GM15510 (cell line): ENCODE measurements around the gene TBC1D12.

Experiments
- POLR2A ChIP-seq: IDR thresholded peaks from 3 replicates; pipeline ENCODE4 v1.6.1; 2011; ENCODE audit warnings: borderline replicate concordance; ENCODE audit not compliant: insufficient read length; ENCODE audit errors: extremely low read depth

The TBC1D12 gene

DNA sequence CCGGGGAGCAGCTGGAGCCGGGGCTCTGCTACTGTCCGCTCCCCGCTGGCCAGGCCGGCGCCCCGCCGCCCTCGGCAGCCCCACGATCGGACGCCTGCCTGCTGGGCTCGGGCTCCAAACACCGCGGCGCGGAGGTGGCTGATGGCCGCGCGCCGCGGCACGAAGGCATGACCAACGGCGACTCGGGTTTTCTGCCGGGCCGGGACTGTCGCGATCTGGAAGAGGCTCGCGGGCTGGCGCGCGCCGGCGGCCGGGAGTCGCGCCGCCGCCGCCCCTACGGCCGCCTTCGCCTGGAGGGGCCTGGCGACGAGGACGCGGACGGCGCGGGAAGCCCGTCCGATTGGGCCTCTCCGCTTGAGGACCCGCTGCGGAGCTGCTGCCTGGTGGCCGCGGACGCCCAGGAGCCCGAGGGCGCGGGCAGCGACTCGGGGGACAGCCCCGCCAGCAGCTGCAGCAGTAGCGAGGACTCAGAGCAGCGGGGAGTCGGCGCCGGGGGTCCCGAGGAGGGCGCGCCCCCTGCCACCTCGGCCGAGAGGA is 570 bp downstream of the TBC1D12 start:
- no peak for TF ChIP-seq POLR2A

DNA sequence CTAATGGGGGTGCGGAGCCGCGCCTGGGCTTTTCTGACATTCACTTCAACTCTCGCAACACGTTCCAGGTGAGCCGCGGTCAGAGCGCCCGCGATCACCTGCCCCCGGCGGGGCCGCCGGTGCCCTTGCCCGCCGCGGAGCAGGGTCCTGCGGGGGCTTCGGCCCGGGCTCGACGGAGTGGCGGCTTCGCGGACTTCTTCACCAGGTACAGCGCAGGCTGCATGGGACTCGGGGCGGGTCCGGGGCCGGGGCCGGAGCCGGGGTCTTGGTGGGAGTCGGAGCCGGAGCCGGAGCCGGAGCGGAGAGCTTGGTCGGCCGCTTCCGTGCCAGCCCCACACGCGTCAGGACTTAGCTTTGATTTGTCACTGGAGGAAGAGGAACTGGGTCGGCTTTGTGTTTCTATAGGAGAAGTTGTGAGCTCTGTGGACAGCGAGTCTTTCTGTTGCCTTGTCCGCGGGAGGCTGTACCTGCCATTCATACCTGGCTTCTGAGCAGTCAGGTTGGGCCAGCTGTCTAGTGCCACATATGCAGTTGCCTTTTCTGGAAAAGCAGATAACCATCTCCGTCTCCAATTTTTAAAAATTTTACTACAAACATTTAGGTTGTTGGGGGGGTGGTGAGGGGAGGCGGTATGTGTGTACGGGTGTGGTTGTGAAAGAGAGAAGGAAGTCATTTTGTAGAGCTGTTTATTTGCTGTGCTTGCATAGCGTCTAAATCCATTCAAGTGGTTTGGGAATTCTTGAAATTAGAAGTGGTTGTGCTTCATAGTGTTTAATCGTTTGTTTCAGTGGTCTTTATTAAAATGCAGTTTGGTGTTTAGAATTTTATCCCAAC is 1.3 kb downstream of the TBC1D12 start:
- TF ChIP-seq POLR2A: peak; percentile 40

DNA sequence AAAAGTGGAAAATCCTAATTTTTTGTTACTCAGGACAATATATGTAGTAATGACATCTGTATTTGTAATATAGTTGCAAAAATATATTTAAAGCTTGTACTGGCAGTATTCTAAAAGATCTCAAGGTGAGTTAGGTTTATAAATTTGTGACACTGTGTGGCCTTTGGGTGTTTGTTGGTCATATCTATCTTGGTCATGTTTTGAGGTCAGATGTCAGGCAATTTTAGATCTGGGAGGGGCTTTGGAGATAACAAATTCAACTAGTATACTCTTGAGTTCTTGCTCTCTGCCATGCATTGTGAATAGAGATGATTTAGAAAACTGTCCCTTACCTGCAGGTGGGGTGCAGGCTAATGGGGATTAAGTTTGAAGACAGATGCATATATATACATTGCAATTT is 3.1 kb downstream of the TBC1D12 start:
- TF ChIP-seq POLR2A: no peak

DNA sequence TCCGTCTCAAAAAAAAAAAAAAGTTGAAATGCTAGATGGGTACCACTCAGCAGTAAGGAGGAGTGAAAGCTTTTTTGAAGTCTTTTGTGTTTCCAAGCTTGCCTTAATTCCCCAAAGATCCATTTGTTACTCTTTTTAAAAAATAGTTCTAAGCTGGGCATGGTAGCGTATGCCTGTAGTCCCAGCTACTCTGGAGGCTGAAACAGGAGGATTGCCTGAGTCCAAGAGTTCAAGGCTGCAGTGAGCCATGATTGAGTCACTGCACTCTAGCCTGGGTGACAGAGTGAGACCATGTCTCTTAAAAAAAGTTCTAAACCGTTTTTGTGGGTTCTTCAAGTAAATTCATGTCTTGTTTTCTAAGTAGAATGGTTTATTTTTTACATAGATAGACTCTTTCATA is 5.3 kb downstream of the TBC1D12 start:
- no peak for TF ChIP-seq POLR2A

DNA sequence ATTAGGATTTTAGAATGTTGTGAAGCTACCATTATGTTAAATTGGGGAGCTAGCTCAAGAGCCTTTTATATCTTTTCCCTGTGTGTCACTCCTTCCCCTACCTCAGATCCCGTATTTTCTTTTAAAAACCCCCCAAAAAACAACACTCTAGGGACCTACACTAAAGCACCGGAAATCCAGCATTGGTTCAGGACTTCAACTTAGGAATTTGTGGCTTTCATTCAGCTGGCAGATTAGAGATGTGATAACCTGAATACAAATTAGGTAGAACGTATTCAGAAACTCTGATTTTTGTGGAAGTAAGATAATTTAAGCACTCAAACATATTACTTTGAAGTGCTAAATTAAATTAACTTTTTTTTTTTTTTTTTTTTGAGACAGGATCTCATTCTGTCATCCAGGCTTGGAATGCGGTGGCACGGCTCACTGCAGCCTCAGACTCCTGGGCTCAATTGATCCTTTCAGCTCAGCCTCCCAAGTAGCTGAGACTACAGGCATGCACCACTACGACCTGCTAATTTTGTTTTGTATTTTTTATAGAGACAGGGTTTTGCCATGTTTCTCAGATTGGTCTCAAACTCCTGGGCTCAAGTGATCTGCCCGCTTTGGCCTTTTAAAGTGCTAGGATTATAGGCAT is 6.8 kb downstream of the TBC1D12 start:
- TF ChIP-seq POLR2A: no peak

DNA sequence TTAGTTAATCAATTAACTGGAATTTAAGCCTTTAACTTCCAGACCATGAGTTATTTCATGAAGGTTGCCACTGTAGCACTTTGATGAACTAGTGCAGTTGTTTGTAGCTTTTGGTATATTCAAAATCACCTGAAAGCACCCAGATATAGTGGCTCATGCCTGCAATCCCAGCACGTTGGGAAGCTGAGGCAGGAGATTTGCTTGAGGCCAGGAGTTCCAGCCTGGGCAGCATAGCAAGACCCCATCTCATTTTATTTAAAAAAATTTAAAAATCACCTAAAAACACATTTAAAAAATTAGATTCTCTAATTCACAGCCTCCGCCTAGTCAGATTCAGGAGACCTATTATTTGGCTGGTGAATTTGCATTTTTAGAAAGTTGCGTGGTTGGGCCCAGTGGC is 9.0 kb downstream of the TBC1D12 start:
- no peak for TF ChIP-seq POLR2A

DNA sequence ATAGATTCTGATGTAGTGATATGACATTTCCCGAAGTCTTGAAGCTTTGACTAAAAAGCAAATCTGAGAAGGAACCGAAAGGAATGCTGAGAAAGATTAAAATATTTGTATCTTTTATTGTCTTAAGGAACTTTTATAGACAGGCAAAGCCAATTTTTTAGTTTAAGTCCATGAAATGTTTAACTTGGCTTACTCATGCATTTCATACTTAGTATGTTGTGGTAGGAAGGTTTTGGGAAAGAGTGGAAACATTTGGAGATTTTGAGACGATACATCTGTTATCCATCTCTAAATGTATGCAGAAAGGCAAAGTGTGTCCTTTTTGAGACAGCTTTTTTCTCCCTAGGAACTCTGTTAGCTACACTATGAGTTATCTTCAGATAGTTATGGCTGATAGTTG is 10.1 kb downstream of the TBC1D12 start:
- TF ChIP-seq POLR2A: no peak

DNA sequence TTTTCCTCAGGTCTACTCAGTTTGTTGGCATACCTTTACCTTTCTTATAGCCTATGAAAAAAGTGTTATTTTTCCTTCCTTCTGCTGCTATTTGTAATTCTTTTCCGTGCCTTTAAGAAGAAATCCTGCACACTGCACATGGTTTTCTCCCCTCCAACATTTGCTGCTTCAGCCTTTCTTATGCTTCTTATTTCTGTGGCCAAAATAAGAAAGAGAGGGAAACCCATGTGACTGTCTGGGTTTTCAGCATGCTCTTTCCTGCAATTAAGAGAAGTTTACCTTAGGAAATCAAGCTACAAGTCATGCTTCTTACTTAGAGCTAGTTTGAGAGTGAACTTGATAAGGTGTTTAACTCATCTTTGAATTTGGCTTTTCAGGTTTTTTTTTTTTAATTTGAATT is 11.0 kb downstream of the TBC1D12 start:
- no peak for TF ChIP-seq POLR2A

DNA sequence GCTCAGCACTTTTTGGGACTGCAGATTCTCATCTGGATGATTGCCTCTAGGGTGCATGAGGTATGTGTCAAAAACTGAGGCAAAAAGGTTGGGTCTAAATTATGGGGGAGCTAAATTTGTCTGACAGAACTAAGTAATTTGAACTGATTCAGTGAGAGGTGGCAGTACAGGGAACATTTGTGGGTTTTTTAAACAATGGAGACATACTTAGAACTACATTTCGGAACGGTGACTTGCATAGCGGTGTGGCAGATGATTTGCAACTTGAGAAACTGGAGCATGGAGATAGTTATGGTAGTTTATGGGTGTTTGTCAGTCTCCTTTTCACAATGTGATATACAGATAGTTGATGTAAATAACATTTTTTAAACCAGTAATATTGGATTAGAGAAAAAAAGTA is 14.6 kb downstream of the TBC1D12 start:
- TF ChIP-seq POLR2A: no peak

DNA sequence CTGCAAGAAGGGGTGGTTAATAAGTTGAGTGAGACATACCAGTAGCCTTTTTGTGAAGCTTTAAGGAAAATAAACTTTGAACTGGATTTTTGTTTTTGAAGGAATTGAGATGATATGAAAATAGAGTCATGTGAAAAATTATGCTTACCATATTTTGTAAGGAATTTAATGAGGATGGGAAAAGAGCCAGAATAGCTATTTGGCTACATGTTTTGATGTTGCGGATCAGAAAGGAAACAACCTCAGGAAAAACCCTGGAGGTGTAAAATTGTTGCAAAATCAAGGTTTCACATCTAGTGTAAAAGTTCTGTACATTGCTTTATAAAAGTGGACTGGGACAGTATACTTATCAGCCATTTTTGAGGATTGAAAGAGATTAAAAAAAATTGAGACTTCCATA is 15.0 kb downstream of the TBC1D12 start:
- no peak for TF ChIP-seq POLR2A

DNA sequence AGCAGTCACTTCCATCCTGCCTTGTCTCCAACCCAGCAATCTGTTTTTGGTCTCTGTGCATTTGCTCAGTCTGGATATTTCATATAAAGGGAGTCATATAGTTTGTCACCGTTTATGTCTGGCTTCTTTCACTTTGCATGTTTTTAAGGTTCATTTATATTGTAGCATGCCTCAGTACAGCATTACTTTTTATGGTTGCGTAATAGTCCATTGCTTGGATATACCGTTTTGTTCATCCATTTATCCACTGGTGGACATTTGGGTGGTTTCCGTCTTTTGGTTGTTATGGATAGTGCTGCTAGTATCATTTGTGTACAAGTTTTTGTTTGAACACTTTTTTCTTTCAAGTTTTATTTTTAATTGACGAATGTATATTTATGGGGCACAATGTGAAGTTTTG is 18.2 kb downstream of the TBC1D12 start:
- TF ChIP-seq POLR2A: no peak

DNA sequence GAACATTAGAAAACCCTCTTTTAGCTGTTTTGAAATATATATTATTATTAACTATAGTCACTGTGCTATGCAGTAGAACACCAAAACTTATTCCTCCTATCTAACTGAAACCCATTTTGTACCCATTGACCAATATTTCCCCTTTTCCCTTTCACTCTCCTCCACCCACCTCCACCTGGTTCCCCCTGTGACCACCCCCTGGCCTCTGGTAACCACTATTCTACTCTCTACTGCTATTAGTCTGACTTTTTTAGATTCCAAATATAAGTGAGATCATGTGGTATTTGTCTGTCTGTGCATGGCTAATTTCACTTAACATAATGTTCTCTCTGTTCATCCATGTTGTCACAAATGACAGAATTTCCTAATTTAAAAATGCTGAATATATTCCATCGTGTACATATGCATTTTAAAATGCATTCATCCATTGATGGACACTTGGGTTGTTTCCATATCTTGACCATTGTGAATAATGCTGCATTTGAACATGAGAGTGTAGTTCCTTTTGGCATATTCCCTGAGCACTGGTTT is 18.7 kb downstream of the TBC1D12 start:
- TF ChIP-seq POLR2A: no peak

DNA sequence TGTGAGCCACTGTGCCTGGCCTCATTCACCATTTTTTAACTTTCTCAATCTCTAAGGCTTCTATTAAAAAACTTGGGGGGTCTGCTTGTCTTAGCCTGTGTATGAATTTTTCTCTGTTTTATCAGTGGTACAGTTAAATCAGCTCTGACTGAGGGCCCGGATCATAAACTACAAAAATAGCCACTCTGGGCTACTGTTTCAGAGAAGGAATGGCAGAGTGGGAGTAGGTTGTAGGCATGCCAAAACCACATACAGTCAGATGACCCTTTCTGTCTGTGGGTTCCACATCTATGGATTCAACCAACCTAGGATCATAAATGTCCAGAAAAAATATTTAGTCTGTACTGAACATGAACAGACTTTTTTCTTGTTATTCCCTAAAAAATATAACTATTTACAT is 21.3 kb downstream of the TBC1D12 start:
- no peak for TF ChIP-seq POLR2A

DNA sequence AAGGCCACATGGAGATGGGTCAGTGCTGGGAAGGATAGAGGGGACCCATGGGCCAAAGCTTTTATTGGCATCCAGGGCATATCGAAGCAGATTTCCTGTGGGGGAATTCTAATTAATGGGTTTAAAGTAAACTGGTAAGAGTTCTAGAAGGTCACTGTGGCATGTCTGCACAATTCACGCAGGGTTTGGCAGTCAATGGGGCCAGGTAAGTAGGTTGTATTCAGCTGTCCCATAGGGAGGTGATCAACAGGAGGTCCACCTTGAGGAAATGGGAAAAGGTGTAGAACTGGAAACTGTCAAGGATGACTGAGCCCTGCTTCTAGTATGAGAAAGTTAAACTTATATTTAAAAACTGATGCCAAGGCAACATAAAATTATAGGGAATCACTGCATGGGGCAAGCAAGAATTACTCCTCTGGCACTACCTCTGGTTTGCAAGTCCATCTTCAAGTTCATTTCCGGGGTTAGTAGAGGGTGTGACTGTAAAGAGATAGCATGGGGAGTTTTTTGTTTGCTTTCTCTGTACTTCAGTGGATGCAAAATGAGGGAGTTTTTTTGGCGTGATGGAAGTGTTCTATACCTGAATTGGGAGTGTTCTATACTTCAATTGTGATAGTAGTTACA is 22.5 kb downstream of the TBC1D12 start:
- no peak for TF ChIP-seq POLR2A

DNA sequence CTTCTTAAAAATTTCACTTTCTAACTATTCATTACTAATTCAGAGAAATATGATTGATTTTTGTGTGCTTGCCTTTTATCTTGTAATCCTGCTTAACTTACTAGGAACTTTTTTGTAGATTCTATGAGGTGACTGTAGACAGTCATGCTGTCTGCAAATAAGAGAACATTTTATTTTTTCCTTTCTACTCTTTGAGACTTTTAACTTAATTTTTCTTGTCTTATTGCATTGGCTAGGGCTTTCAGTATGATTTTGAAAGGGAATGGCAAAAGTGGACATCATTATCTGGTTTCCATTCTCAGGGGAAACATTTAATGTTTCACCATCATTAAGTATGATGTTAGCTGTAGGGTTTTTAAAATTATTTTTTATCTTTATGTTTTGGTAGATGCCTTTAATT is 23.6 kb downstream of the TBC1D12 start:
- TF ChIP-seq POLR2A: no peak
